HCT116 (cell line): ENCODE data around the gene SLC5A1. TPM values are rescaled to one million over a fixed set of nuclear protein-coding genes. Genes with fewer than 3 reads are reported as not detected.
"Not testable (repeated sequence)": the region's sequence is repeated elsewhere in the genome, so short reads cannot be mapped to it uniquely, and the experiment has no call there.

Experiments
- ATAC-seq: fragments of 200-7000 bp; cut with Tn5 transposase; 2 replicates; pipeline ENCODE4 v1.9.1; 2020; ENCODE audit warnings: mild to moderate bottlenecking, moderate library complexity
- BruUV-seq: library from RNA; stranded (reverse); fragments of 400-500 nt; replicated peaks from 2 replicates; lab custom pipeline; 2021; lab: Mats Ljungman, UMichigan
- CTCF ChIA-PET: fragments of 300-600 bp; sonication (Branson Sonifier 250); formaldehyde crosslinking; loops from one replicate; lab custom pipeline; 2021; ENCODE audit warnings: antibody characterized with exemption; lab: Charles Lee
- POLR2A ChIA-PET: fragments of 300-600, 350-600 bp; sonication (Branson Sonifier 250); formaldehyde crosslinking; loops from one replicate; lab custom pipeline; 2021; ENCODE audit warnings: antibody characterized with exemption; lab: Charles Lee
- RAD21 ChIA-PET, 2 experiments: fragments of 300-600 bp; sonication (Branson Sonifier 250); formaldehyde crosslinking; loops; one replicate each; lab custom pipeline; 2023; ENCODE audit warnings: low total read pairs in 2 of 2; ENCODE audit not compliant: uncharacterized antibody in 2 of 2, unreplicated experiment in 2 of 2, low non-redundant PET in 1 of 2; lab: Charles Lee
- DNase-seq: peaks from one replicate; pipeline ENCODE4 v3.0.0-alpha.2; 2010; ENCODE audit warnings: low read depth, low spot score
- H2AFZ ChIP-seq: fragments of 200-600 bp; shearing (Covaris generic), sonication (generic); 2 replicates; pipeline ENCODE4 v1.6.1; 2017; ENCODE audit warnings: low read depth, mixed run types, mixed read lengths, antibody characterized with exemption, low read length; ENCODE audit not compliant: poor library complexity, severe bottlenecking
- H3K27ac ChIP-seq: 2 replicates; pipeline ENCODE4 v1.5.1; 2012; ENCODE audit warnings: low read depth, low read length
- H3K27me3 ChIP-seq: fragments of 200-600 bp; sonication (generic); 2 replicates; pipeline ENCODE4 v1.6.1; 2016; ENCODE audit warnings: mixed run types, low read length, mixed read lengths; ENCODE audit not compliant: insufficient read depth
- H3K36me3 ChIP-seq, 2 experiments: fragments of 200-500 bp in 1 of 2; fragments of 200-600 bp in 1 of 2; sonication (Bioruptor generic) in 1 of 2; sonication (generic) in 1 of 2; 2 replicates each; pipeline versions ENCODE4 v1.5.1 to v1.6.1; 2014 to 2016; ENCODE audit warnings: low read length in 2 of 2, inconsistent platforms in 1 of 2, mixed read lengths in 1 of 2, mixed run types in 1 of 2; ENCODE audit not compliant: insufficient read depth in 2 of 2, control insufficient read depth in 1 of 2
- H3K4me1 ChIP-seq, 2 experiments: fragments of 200-600 bp in 1 of 2; sonication (generic) in 1 of 2; 2 replicates each; pipeline versions ENCODE4 v1.5.1 to v1.6.1; 2012 to 2017; ENCODE audit warnings: low read length in 2 of 2, inconsistent platforms in 1 of 2, mild to moderate bottlenecking in 1 of 2, mixed read lengths in 1 of 2, mixed run types in 1 of 2, moderate library complexity in 1 of 2; ENCODE audit not compliant: insufficient read depth in 2 of 2, control insufficient read depth in 1 of 2
- H3K4me2 ChIP-seq: fragments of 200-600 bp; sonication (generic); 2 replicates; pipeline ENCODE4 v1.6.1; 2017; ENCODE audit warnings: mixed run types, low read length, mixed read lengths
- H3K4me3 ChIP-seq, 2 experiments: fragments of 200-600 bp in 1 of 2; sonication (generic) in 1 of 2; replicated peaks in 1 of 2; 2 replicates each; pipeline ENCODE4 v1.5.1; 2011 to 2016; ENCODE audit warnings: low read length in 2 of 2, control low read depth in 1 of 2, low read depth in 1 of 2, mild to moderate bottlenecking in 1 of 2, mixed read lengths in 1 of 2, mixed run types in 1 of 2
- H3K79me2 ChIP-seq: fragments of 200-600 bp; sonication (generic); 2 replicates; pipeline ENCODE4 v1.6.1; 2017; ENCODE audit warnings: mild to moderate bottlenecking, mixed run types, low read length, moderate library complexity, mixed read lengths; ENCODE audit not compliant: insufficient read depth
- H3K9ac ChIP-seq: fragments of 200-600 bp; sonication (generic); 2 replicates; pipeline ENCODE4 v1.6.1; 2016; ENCODE audit warnings: low read length, mixed read lengths
- H3K9me2 ChIP-seq: fragments of 200-600 bp; sonication (generic), shearing (Covaris generic); 2 replicates; pipeline ENCODE4 v1.6.1; 2017; ENCODE audit warnings: mixed run types, mild to moderate bottlenecking, moderate library complexity; ENCODE audit not compliant: insufficient read depth
- H3K9me3 ChIP-seq, 2 experiments: fragments of 200-500 bp in 1 of 2; fragments of 200-600 bp in 1 of 2; sonication (Bioruptor generic) in 1 of 2; sonication (generic) in 1 of 2; 2 replicates each; pipeline ENCODE4 v1.6.1; 2014 to 2017; ENCODE audit warnings: low read length in 2 of 2, mixed read lengths in 2 of 2, inconsistent platforms in 1 of 2, low read depth in 1 of 2, mild to moderate bottlenecking in 1 of 2, mixed run types in 1 of 2, moderate library complexity in 1 of 2; ENCODE audit not compliant: control insufficient read depth in 1 of 2, insufficient read depth in 1 of 2
- H4K20me1 ChIP-seq: fragments of 200-600 bp; sonication (generic), shearing (Covaris generic); 2 replicates; pipeline ENCODE4 v1.6.1; 2017; ENCODE audit warnings: mixed run types, mild to moderate bottlenecking, moderate library complexity; ENCODE audit not compliant: insufficient read depth
- CBX3 ChIP-seq: IDR thresholded peaks from 2 replicates; pipeline ENCODE4 v1.6.1; 2012; ENCODE audit warnings: low read depth
- CTCF ChIP-seq, 3 experiments: fragments of 200-600 bp in 1 of 3; sonication (generic) in 1 of 3; IDR thresholded peaks in 2 of 3; conservative IDR thresholded peaks in 1 of 3; 2 replicates each; pipeline ENCODE4 v1.5.1; 2012 to 2017; ENCODE audit warnings: low read depth in 2 of 3, low read length in 2 of 3, antibody characterized with exemption in 1 of 3, borderline replicate concordance in 1 of 3, control low read depth in 1 of 3, mild to moderate bottlenecking in 1 of 3, mixed read lengths in 1 of 3, mixed run types in 1 of 3, moderate library complexity in 1 of 3; ENCODE audit not compliant: insufficient read depth in 1 of 3
- EGR1 ChIP-seq: IDR thresholded peaks from 2 replicates; pipeline ENCODE4 v1.6.1; 2012; ENCODE audit warnings: low read depth
- ELF1 ChIP-seq: IDR thresholded peaks from 2 replicates; pipeline ENCODE4 v1.6.1; 2012; ENCODE audit warnings: low read depth, borderline replicate concordance
- FOSL1 ChIP-seq: IDR thresholded peaks from 2 replicates; pipeline ENCODE4 v1.6.1; 2012; ENCODE audit warnings: low read depth
- JUND ChIP-seq: IDR thresholded peaks from 2 replicates; pipeline ENCODE4 v1.6.1; 2012
- POLR2AphosphoS5 ChIP-seq: IDR thresholded peaks from 2 replicates; pipeline ENCODE4 v1.6.1; 2011; ENCODE audit warnings: mild to moderate bottlenecking, low read depth, low read length, moderate library complexity
- SIN3A ChIP-seq: IDR thresholded peaks from 2 replicates; pipeline ENCODE4 v1.6.1; 2012; ENCODE audit warnings: low read depth
- SP1 ChIP-seq: IDR thresholded peaks from 2 replicates; pipeline ENCODE4 v1.6.1; 2012; ENCODE audit warnings: low read depth
- intact Hi-C: fragments of 100-400 bp; cut with micrococcal nuclease; formaldehyde crosslinking; loops from 2 replicates; pipeline ENCODE4 v1.10.0; 2022
- total RNA-seq: library from RNA; stranded (reverse); gene quantifications from one replicate; pipeline ENCODE4 v1.2.1, GENCODE V29; 2021; ENCODE audit not compliant: unreplicated experiment

The SLC5A1 gene
- total RNA-seq, 1 experiment from 2014 or later: 0.32 TPM

GRCh38 chr22:32135958-32136357 is 92.9 kb downstream of the SLC5A1 start:
- intact Hi-C loops: not testable (repeated sequence)
- H3K4me2 ChIP-seq: peak overlapping the region; percentile 66
- DNase-seq: peak; percentile 66

GRCh38 chr22:32136881-32137280 is 93.8 kb downstream of the SLC5A1 start:
- H4K20me1 ChIP-seq, H3K9me2 ChIP-seq, H3K27ac ChIP-seq, H3K27me3 ChIP-seq, H3K79me2 ChIP-seq, CTCF ChIA-PET, ATAC-seq, RAD21 ChIA-PET, H3K4me2 ChIP-seq, H3K9ac ChIP-seq, BruUV-seq, H2AFZ ChIP-seq, DNase-seq, H3K9me3 ChIP-seq, H3K36me3 ChIP-seq, H3K4me3 ChIP-seq, POLR2A ChIA-PET, intact Hi-C loops: not testable (repeated sequence)
- H3K4me1 ChIP-seq: peaks cover 8 to 36% of the 10 kb centered on the region in 2 experiments

More at GRCh38 chr22:32135958-32136357, 92.9 kb downstream of the SLC5A1 start:
- H3K36me3 ChIP-seq, H3K79me2 ChIP-seq, BruUV-seq, H4K20me1 ChIP-seq, H3K9me2 ChIP-seq, H3K27me3 ChIP-seq, RAD21 ChIA-PET, H3K9me3 ChIP-seq, POLR2A ChIA-PET, CTCF ChIA-PET, H3K27ac ChIP-seq, H3K9ac ChIP-seq: not testable (repeated sequence)
- peaks cover 8 to 36% of the 10 kb centered on the region in 2 experiments for H3K4me1 ChIP-seq
- ATAC-seq: peak; percentile 80
- peak overlapping the region; percentile 38 for H2AFZ ChIP-seq
- TF ChIP-seq CBX3: 0 out of 2 replicates have a peak, but pooled peaks have one; percentile 28
- peak; percentile 50; the same call in 1 of the 2 replicates for TF ChIP-seq SP1
- peak; percentile 28; the same call in 1 of the 2 replicates for TF ChIP-seq POLR2AphosphoS5
- TF ChIP-seq ELF1: peak; percentile 32; the same call in 1 of the 2 replicates
- peak; percentile 69; the same call in 1 of the 2 replicates for TF ChIP-seq JUND
- peak; percentile 47; the same call in 1 of the 2 replicates for TF ChIP-seq SIN3A
- TF ChIP-seq EGR1: peak; percentile 65; the same call in 1 of the 2 replicates
- TF ChIP-seq FOSL1: peak; percentile 68; the same call in 1 of the 2 replicates
- TF ChIP-seq CTCF (IDR thresholded peaks at IDR 0.05 in 2 of 3, conservative IDR thresholded peaks at IDR 0.05 in 1 of 3; ENCODE audit: borderline replicate concordance in 1 of 3, insufficient read depth in 1 of 3, low read depth in 2 of 3, low read length in 2 of 3): 0 out of 6 replicates have a peak, but pooled peaks of 1 of the 3 experiments have one; percentile 12
- 0 out of 4 replicates have a peak overlapping the region, but pooled peaks of 1 of the 2 experiments have one; percentile 18 for H3K4me3 ChIP-seq
